ENCODE data around the gene CADPS2. TPM values are rescaled to one million over a fixed set of nuclear protein-coding genes. Genes with fewer than 3 reads are reported as not detected.

The CADPS2 gene
- total and polyA plus RNA-seq, 4 donors: 5.6 to 41.1 (median 11.0) TPM

DNA sequence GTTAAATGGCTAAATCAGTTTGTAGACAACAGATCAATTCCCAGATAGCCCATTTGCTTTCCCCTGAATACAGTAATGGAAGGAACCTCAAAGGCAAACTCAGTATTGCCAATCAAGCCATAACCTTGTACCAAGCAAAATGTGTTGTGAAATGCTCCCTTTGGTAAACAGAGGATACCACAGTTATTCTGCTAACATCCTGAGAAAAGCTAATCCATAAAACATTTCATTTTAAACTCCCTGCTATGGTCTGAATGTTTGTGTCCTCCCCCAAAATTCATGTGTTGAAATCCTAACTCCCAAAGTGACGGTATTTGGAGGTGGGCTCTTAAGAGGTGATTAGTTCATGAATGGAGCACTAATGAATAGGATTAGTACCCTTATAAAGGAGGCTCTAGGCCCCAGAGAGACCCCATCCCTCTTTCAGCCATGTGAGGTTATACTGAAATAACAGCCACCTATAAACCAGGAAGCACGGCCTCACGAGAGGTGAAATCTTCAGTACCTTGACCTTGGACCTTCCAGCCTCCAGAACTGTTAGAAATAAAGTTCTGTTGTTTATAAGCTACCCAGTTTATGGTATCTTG is 94.2 kb downstream of the CADPS2 start:
- H3K9me3 ChIP-seq (ENCODE audit: control insufficient read depth in 4 of 4, low read length in 3 of 4): no peaks in the 10 kb centered on the region
- peaks cover 0 to 2% (median 0%) of the 10 kb centered on the region in 4 donors for H3K4me1 ChIP-seq (ENCODE audit: control insufficient read depth in 4 of 4, insufficient read depth in 4 of 4, low read length in 3 of 4)
- peaks cover 0 to 3% (median under 1%) of the 10 kb centered on the region in 4 donors for H3K36me3 ChIP-seq (ENCODE audit: control insufficient read depth in 4 of 4, insufficient read depth in 3 of 4, low read depth in 1 of 4, low read length in 3 of 4)
- peak; percentile 59 for TF ChIP-seq FOXA2 (IDR thresholded peaks at IDR 0.05)
- peak in 1 of 2 donors; percentile 14 for TF ChIP-seq HNF4A (conservative IDR thresholded peaks at IDR 0.05)
- TF ChIP-seq HNF4G (IDR thresholded peaks at IDR 0.05): no peak
- TF ChIP-seq TAF1 (conservative IDR thresholded peaks at IDR 0.05): no peak
- H3K9ac ChIP-seq (ENCODE audit: low read depth in 1 of 2, low read length in 2 of 2): no peak overlapping the region
- DNase-seq (ENCODE audit: low spot score): no peak
- H3K27ac ChIP-seq (ENCODE audit: low read depth in 1 of 2, low read length in 2 of 2): no peak overlapping the region
- H3K4me3 ChIP-seq (ENCODE audit: low read depth in 1 of 3, low read length in 3 of 3): no peak overlapping the region
- H3K27me3 ChIP-seq (ENCODE audit: control insufficient read depth in 4 of 4, insufficient read depth in 4 of 4, low read length in 3 of 4): no peaks in the 10 kb centered on the region
- 91% methylated on average over 3 of the region's 3 CpGs for WGBS

GRCh38 chr7:122790591-122790990 is 95.7 kb downstream of the CADPS2 start:
- no peak overlapping the region for H3K27ac ChIP-seq (ENCODE audit: low read depth in 1 of 2, low read length in 2 of 2)
- H3K4me1 ChIP-seq (ENCODE audit: control insufficient read depth in 4 of 4, insufficient read depth in 4 of 4, low read length in 3 of 4): peaks cover 0 to 2% (median 0%) of the 10 kb centered on the region in 4 donors
- DNase-seq (ENCODE audit: low spot score): no peak
- H3K9me3 ChIP-seq (ENCODE audit: control insufficient read depth in 4 of 4, low read length in 3 of 4): no peaks in the 10 kb centered on the region
- H3K27me3 ChIP-seq (ENCODE audit: control insufficient read depth in 4 of 4, insufficient read depth in 4 of 4, low read length in 3 of 4): no peaks in the 10 kb centered on the region
- peaks cover 0 to 3% (median under 1%) of the 10 kb centered on the region in 4 donors for H3K36me3 ChIP-seq (ENCODE audit: control insufficient read depth in 4 of 4, insufficient read depth in 3 of 4, low read depth in 1 of 4, low read length in 3 of 4)
- 94% methylated on average over 2 of the region's 2 CpGs for WGBS
- TF ChIP-seq JUND (IDR thresholded peaks at IDR 0.05) (no peak), SP1 (IDR thresholded peaks at IDR 0.05) (no peak), ATF3 (IDR thresholded peaks at IDR 0.05) (no peak), FOXA1 (IDR thresholded peaks at IDR 0.05) (no peak), GABPA (IDR thresholded peaks at IDR 0.05 in 1 of 2, conservative IDR thresholded peaks at IDR 0.05 in 1 of 2) (no peak), ZBTB33 (IDR thresholded peaks at IDR 0.05) (no peak), EGR1 (IDR thresholded peaks at IDR 0.05; ENCODE audit: low read depth in 2 of 2) (no peak), NR2F2 (IDR thresholded peaks at IDR 0.05) (no peak)
- H3K4me3 ChIP-seq (ENCODE audit: low read depth in 1 of 3, low read length in 3 of 3): no peak overlapping the region
- H3K9ac ChIP-seq (ENCODE audit: low read depth in 1 of 2, low read length in 2 of 2): no peak overlapping the region

DNA sequence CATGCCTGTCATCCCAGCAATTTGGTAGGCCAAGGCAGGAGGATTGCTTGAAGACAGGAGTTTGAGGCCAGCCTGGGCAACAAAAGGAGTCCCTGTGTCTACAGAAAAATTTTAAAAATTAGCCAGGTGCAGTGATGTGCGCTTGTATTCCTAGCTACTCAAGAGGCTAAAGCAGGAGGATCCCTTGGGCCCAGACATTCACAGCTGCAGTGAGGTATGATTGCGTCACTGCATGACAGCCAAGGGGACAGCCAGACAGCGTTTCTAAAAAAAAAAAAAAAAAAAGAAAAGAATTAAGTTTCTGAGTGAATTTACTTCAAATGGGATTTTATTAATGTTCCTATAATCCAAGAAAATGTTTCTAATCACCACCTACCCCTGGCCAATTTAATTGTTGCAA is 96.1 kb downstream of the CADPS2 start:
- no peak for DNase-seq (ENCODE audit: low spot score)
- no peak overlapping the region for H3K4me3 ChIP-seq (ENCODE audit: low read depth in 1 of 3, low read length in 3 of 3)
- H3K9me3 ChIP-seq (ENCODE audit: control insufficient read depth in 4 of 4, low read length in 3 of 4): no peaks in the 10 kb centered on the region
- H3K27me3 ChIP-seq (ENCODE audit: control insufficient read depth in 4 of 4, insufficient read depth in 4 of 4, low read length in 3 of 4): no peaks in the 10 kb centered on the region
- TF ChIP-seq FOXA1 (IDR thresholded peaks at IDR 0.05) (no peak), ATF3 (IDR thresholded peaks at IDR 0.05) (no peak), SP1 (IDR thresholded peaks at IDR 0.05) (no peak), JUND (IDR thresholded peaks at IDR 0.05) (no peak), ZBTB33 (IDR thresholded peaks at IDR 0.05) (no peak), EGR1 (IDR thresholded peaks at IDR 0.05; ENCODE audit: low read depth in 2 of 2) (no peak), RAD21 (IDR thresholded peaks at IDR 0.05) (no peak), HNF4G (IDR thresholded peaks at IDR 0.05) (no peak)
- TF ChIP-seq, protein P1, sequence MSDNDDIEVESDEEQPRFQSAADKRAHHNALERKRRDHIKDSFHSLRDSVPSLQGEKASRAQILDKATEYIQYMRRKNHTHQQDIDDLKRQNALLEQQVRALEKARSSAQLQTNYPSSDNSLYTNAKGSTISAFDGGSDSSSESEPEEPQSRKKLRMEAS (IDR thresholded peaks at IDR 0.05): no peak
- H3K36me3 ChIP-seq (ENCODE audit: control insufficient read depth in 4 of 4, insufficient read depth in 3 of 4, low read depth in 1 of 4, low read length in 3 of 4): peaks cover 0 to 3% (median under 1%) of the 10 kb centered on the region in 4 donors
- H3K9ac ChIP-seq (ENCODE audit: low read depth in 1 of 2, low read length in 2 of 2): no peak overlapping the region
- peaks cover 0 to 2% (median 0%) of the 10 kb centered on the region in 4 donors for H3K4me1 ChIP-seq (ENCODE audit: control insufficient read depth in 4 of 4, insufficient read depth in 4 of 4, low read length in 3 of 4)
- no peak overlapping the region for H3K27ac ChIP-seq (ENCODE audit: low read depth in 1 of 2, low read length in 2 of 2)
- WGBS: 95% methylated on average over 3 of the region's 3 CpGs

All from liver (tissue), 9 donors.